ENCODE results near the gene HERPUD1.
"Not testable (repeated sequence)": the region's sequence is repeated elsewhere in the genome, so short reads cannot be mapped to it uniquely, and the experiment has no call there.

The HERPUD1 gene

GRCh38 chr16:56931892-56932720, at the start of gene HERPUD1:
Gene HERPUD1 (plus strand): TSS chr16:56932142. CDS start chr16:56932245, 103 bp downstream.
- peak; percentile 99 for DNase-seq

GRCh38 chr16:56883586-56883985, 48.4 kb upstream of the HERPUD1 start:
- DNase-seq, result no peak

- no peak for DNase-seq
These were observed 47.8 kb upstream of the HERPUD1 start for GRCh38 chr16:56884026-56884582.

GRCh38 chr16:56884929-56885328, 47.0 kb upstream of the HERPUD1 start:
- DNase-seq, result not testable (repeated sequence)

- DNase-seq, result no peak
These were observed 46.3 kb upstream of the HERPUD1 start for GRCh38 chr16:56885446-56886162.

GRCh38 chr16:56886296-56886695, 45.6 kb upstream of the HERPUD1 start:
- DNase-seq, result no peak

- no peak for DNase-seq
These were observed 45.1 kb upstream of the HERPUD1 start for GRCh38 chr16:56886826-56887225.

GRCh38 chr16:56888806-56889205, 43.1 kb upstream of the HERPUD1 start:
- peak; percentile 64 for DNase-seq

GRCh38 chr16:56889206-56889605, 42.7 kb upstream of the HERPUD1 start:
- no peak for DNase-seq

- DNase-seq, result no peak
These were observed 40.3 kb upstream of the HERPUD1 start for GRCh38 chr16:56891685-56892084.

- no peak for DNase-seq
These were observed 39.2 kb upstream of the HERPUD1 start for GRCh38 chr16:56892705-56893104.

- no peak for DNase-seq
These were observed 37.5 kb upstream of the HERPUD1 start for GRCh38 chr16:56894331-56894917.

- DNase-seq, result no peak
These were observed 36.1 kb upstream of the HERPUD1 start for GRCh38 chr16:56895813-56896212.

GRCh38 chr16:56896244-56896643, 35.7 kb upstream of the HERPUD1 start:
- no peak for DNase-seq

- DNase-seq, result no peak
These were observed 34.7 kb upstream of the HERPUD1 start for GRCh38 chr16:56897026-56897799.

GRCh38 chr16:56898847-56899246, 33.1 kb upstream of the HERPUD1 start:
- DNase-seq, result no peak

GRCh38 chr16:56903866-56904265, 28.1 kb upstream of the HERPUD1 start:
- no peak for DNase-seq

- DNase-seq, result no peak
These were observed 24.5 kb upstream of the HERPUD1 start for GRCh38 chr16:56907401-56907800.

- no peak for DNase-seq
These were observed 22.4 kb upstream of the HERPUD1 start for GRCh38 chr16:56909527-56909979.

- no peak for DNase-seq
These were observed 21.8 kb upstream of the HERPUD1 start for GRCh38 chr16:56910112-56910511.

- DNase-seq, result peak; percentile 35
These were observed 21.0 kb upstream of the HERPUD1 start for GRCh38 chr16:56910654-56911539.

All from CD4-positive, alpha-beta T cell treated with Interferon gamma for 1 hour (primary cell).